Prostate gland (tissue), 2 donors: Measurements from ENCODE around the gene ZBTB7C. TPM values are rescaled to one million over a fixed set of nuclear protein-coding genes. Genes with fewer than 3 reads are reported as not detected.

Source experiments
- DNase-seq: peaks from one replicate; pipeline ENCODE4 v3.0.0-alpha.2; 2019; ENCODE audit warnings: low spot score
- H3K27ac ChIP-seq, 2 donors: fragments of 200-600 bp; sonication (generic); 2 replicates each; pipeline ENCODE4 v1.5.1; 2017 to 2019
- H3K27me3 ChIP-seq: fragments of 200-600 bp; sonication (generic); replicated peaks from 2 replicates; pipeline ENCODE4 v1.5.1; 2019; ENCODE audit not compliant: insufficient read depth
- H3K36me3 ChIP-seq, 2 donors: fragments of 200-600 bp; sonication (generic); 1 replicate in 1 of 2; 2 replicates in 1 of 2; pipeline versions ENCODE4 v1.5.1 to v1.8.1; 2017 to 2019
- H3K4me1 ChIP-seq: fragments of 200-600 bp; sonication (generic); replicated peaks from 2 replicates; pipeline ENCODE4 v1.5.1; 2019
- H3K4me3 ChIP-seq, 2 donors: fragments of 200-600 bp; sonication (generic); 2 replicates each; pipeline ENCODE4 v1.5.1; 2017 to 2019
- H3K9me3 ChIP-seq: fragments of 200-600 bp; sonication (generic); 2 replicates; pipeline ENCODE4 v1.5.1; 2017
- CTCF ChIP-seq, 4 experiments: fragments of 200-600 bp in 2 of 4; fragments of 450-650 bp in 2 of 4; sonication (generic) in 2 of 4; IDR thresholded peaks; 1 replicate in 3 of 4; 2 replicates in 1 of 4; pipeline ENCODE4 v1.5.1; 2016 to 2019; ENCODE audit warnings: antibody characterized with exemption in 4 of 4, mild to moderate bottlenecking in 2 of 4, moderate library complexity in 2 of 4
- POLR2A ChIP-seq: fragments of 450-650 bp; IDR thresholded peaks from one replicate; pipeline ENCODE4 v1.6.1; 2016; ENCODE audit warnings: antibody characterized with exemption, mild to moderate bottlenecking
- POLR2AphosphoS5 ChIP-seq: sonication (generic); formaldehyde crosslinking; IDR thresholded peaks from one replicate; pipeline ENCODE4 v1.6.1; 2017; ENCODE audit warnings: antibody characterized with exemption
- WGBS: methylation state at CpG from one replicate; pipeline ENCODE4 v1.1.5; 2018; 5-methylcytosine and 5-hydroxymethylcytosine counted together
- intact Hi-C: fragments of 100-400 bp; cut with DNase I; formaldehyde crosslinking; loops from one replicate; pipeline ENCODE4 v1.14.2; 2022
- total RNA-seq, 2 donors: library from RNA; depleted of rRNA; stranded (reverse); fragments of >200 nt; gene quantifications; one replicate each; pipeline ENCODE4 v1.1.0, GENCODE V29; 2016

Gene ZBTB7C
- total RNA-seq, 2 donors from 2014 or later = 14.7 to 48.9 TPM

- WGBS = 81% methylated on average over 8 of the region's 8 CpGs
- no peaks in the 10 kb centered on the region for H3K9me3 ChIP-seq
- no peaks in the 10 kb centered on the region for H3K36me3 ChIP-seq
- intact Hi-C loops = no loop called here
- no peaks in the 10 kb centered on the region for H3K4me1 ChIP-seq
- TF ChIP-seq CTCF (IDR thresholded peaks at IDR 0.05) (no peak), POLR2A (no peak), POLR2AphosphoS5 (no peak)
- no peak for DNase-seq
- H3K27ac ChIP-seq = no peak overlapping the region
- H3K27me3 ChIP-seq = no peaks in the 10 kb centered on the region
- no peak overlapping the region for H3K4me3 ChIP-seq
Observed at GRCh38 chr18:48113691-48114090, 295.5 kb downstream of the ZBTB7C start.

- TF ChIP-seq POLR2A = no peak
- TF ChIP-seq POLR2AphosphoS5 = no peak
- no peak for TF ChIP-seq CTCF (IDR thresholded peaks at IDR 0.05)
- no peak overlapping the region for H3K4me3 ChIP-seq
- 81% methylated on average over 5 of the region's 5 CpGs for WGBS
- intact Hi-C loops = no loop called here
- H3K27me3 ChIP-seq = no peaks in the 10 kb centered on the region
- no peaks in the 10 kb centered on the region for H3K9me3 ChIP-seq
- no peaks in the 10 kb centered on the region for H3K4me1 ChIP-seq
- no peak overlapping the region for H3K27ac ChIP-seq
- DNase-seq = no peak
- no peaks in the 10 kb centered on the region for H3K36me3 ChIP-seq
Observed at GRCh38 chr18:48111587-48111986, 297.6 kb downstream of the ZBTB7C start.

- DNase-seq = no peak
Observed at GRCh38 chr18:48110797-48111196, 298.4 kb downstream of the ZBTB7C start.

GRCh38 chr18:48109961-48110493 lies 299.2 kb downstream of the ZBTB7C start:
- Histone ChIP-seq H3K36me3 (no peaks in the 10 kb centered on the region), H3K4me1 (no peaks in the 10 kb centered on the region), H3K4me3 (no peak overlapping the region), H3K9me3 (no peaks in the 10 kb centered on the region), H3K27ac (no peak overlapping the region), H3K27me3 (no peaks in the 10 kb centered on the region)
- 92% methylated on average over 6 of the region's 6 CpGs for WGBS
- TF ChIP-seq POLR2AphosphoS5 (no peak), POLR2A (no peak), CTCF (IDR thresholded peaks at IDR 0.05) (no peak)
- no peak for DNase-seq
- intact Hi-C loops = no loop called here

More at GRCh38 chr18:48110797-48111196, 298.4 kb downstream of the ZBTB7C start:
- H3K27me3 ChIP-seq = no peaks in the 10 kb centered on the region
- H3K36me3 ChIP-seq = no peaks in the 10 kb centered on the region
- intact Hi-C loops = no loop called here
- 92% methylated on average over 7 of the region's 7 CpGs for WGBS
- no peaks in the 10 kb centered on the region for H3K9me3 ChIP-seq
- H3K4me1 ChIP-seq = no peaks in the 10 kb centered on the region
- no peak overlapping the region for H3K4me3 ChIP-seq
- TF ChIP-seq POLR2A (no peak), POLR2AphosphoS5 (no peak), CTCF (IDR thresholded peaks at IDR 0.05) (no peak)
- no peak overlapping the region for H3K27ac ChIP-seq

- H3K36me3 ChIP-seq = no peaks in the 10 kb centered on the region
- H3K27ac ChIP-seq = no peak overlapping the region
- TF ChIP-seq POLR2AphosphoS5 = no peak
- no peak for TF ChIP-seq CTCF (IDR thresholded peaks at IDR 0.05)
- no peak for TF ChIP-seq POLR2A
- no peaks in the 10 kb centered on the region for H3K4me1 ChIP-seq
- no peak overlapping the region for H3K4me3 ChIP-seq
- intact Hi-C loops = no loop called here
- 85% methylated on average over 11 of the region's 11 CpGs for WGBS
- no peak for DNase-seq
- H3K27me3 ChIP-seq = no peaks in the 10 kb centered on the region
- H3K9me3 ChIP-seq = no peaks in the 10 kb centered on the region
Observed at GRCh38 chr18:48108136-48108535, 301.0 kb downstream of the ZBTB7C start.
